ENCODE measurements around the gene EPB41L3. TPM values are rescaled to one million over a fixed set of nuclear protein-coding genes. Genes with fewer than 3 reads are reported as not detected.
"Not testable (repeated sequence)": the region's sequence is repeated elsewhere in the genome, so short reads cannot be mapped to it uniquely, and the experiment has no call there.

EPB41L3 gene
- total and polyA plus RNA-seq, 10 of the 15 experiments (the other 5 are each of a cell fraction or from before 2014, with no cell fraction given) = 0.11 to 0.69 (median 0.23) TPM; not detected in 6

DNA sequence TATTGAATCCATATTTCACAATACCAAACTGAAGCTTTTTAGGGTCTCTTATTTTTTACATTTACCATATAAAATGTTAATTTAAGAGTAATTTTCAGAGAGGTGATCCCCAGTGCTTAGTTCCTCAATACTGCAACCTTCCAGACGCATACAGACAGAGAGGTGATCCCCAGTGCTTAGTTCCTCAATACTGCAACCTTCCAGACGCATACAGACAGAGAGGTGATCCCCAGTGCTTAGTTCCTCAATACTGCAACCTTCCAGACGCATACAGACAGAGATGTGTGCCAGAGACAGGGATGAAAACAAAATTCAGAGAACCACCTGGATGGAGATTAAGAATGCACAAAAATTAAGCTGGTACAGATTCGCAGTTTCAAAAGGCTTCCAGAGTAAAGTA, 32.3 kb downstream of the EPB41L3 start:
- BruUV-seq (replicated peaks); RAD21 ChIA-PET (ENCODE audit: unreplicated experiment); H3K79me2 ChIP-seq (ENCODE audit: control insufficient read depth, insufficient read depth, low read length); H3K36me3 ChIP-seq (ENCODE audit: control insufficient read depth in 2 of 2, insufficient read depth in 2 of 2, low read length in 1 of 2); in situ Hi-C loops (cut with MboI); POLR2A ChIA-PET; H3K4me2 ChIP-seq (ENCODE audit: control insufficient read depth, insufficient read depth); intact Hi-C loops (cut with micrococcal nuclease; ENCODE audit: unreplicated experiment); CTCF ChIA-PET; H3K4me1 ChIP-seq (ENCODE audit: control insufficient read depth, insufficient read depth, low read length); FAIRE-seq; H3K27ac ChIP-seq (ENCODE audit: control insufficient read depth, insufficient read depth); H3K4me3 ChIP-seq; H4K20me1 ChIP-seq (ENCODE audit: control insufficient read depth, insufficient read depth); H3K9me3 ChIP-seq (replicated peaks; ENCODE audit: control insufficient read depth, insufficient read depth, low read length); ATAC-seq; H3K27me3 ChIP-seq (replicated peaks in 1 of 2; ENCODE audit: control insufficient read depth in 2 of 2, insufficient read depth in 2 of 2, low read length in 1 of 2); SMC1A ChIA-PET (ENCODE audit: uncharacterized antibody, unreplicated experiment); DNase-seq (ENCODE audit: low read depth, low spot score); H3K9ac ChIP-seq (ENCODE audit: control insufficient read depth, insufficient read depth, low read length); H2AFZ ChIP-seq (ENCODE audit: control insufficient read depth, low read depth, low read length): not testable (repeated sequence)
- WGBS (ENCODE audit: insufficient coverage, insufficient replicate concordance, low lambda C conversion rate, missing lambda C conversion rate) = 19% methylated on average over 4 of the region's 4 CpGs

DNA sequence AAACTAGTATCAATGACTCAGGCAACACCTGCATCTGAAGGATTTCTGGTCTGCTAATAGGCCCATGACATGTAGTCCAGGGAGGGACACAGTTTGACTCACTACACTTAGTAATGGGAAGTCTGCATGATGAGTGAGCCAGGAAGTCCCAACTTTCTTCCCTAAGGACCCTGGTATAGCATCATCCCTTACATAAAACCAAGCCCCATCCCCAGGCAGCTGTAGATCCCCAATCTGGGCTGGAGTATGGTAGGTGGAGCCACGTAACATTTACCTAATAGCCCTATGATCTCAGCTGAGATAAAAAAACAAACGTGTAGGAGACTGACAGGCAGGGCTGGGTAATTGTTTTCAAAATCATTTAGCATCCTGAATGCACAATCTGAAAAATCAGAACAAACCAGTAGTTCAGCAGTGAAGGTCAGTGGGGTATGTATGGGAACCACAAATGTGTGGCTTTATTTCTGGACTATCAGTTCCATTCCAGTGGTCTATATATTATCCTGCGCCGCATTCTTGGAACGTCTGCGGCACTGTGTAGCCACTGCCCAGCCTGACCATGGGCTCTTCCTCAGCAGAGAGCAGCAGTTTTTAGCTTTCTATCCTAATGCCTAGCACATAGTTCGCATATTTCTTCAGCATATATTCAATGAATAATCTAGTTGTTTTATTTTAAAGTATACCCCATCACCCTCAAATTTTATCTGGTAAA, 33.5 kb downstream of the EPB41L3 start:
- Histone ChIP-seq H3K4me3 (no peak overlapping the region), H3K9me3 (replicated peaks; ENCODE audit: control insufficient read depth, insufficient read depth, low read length) (no peaks in the 10 kb centered on the region), H3K79me2 (ENCODE audit: control insufficient read depth, insufficient read depth, low read length) (no peaks in the 10 kb centered on the region), H3K27me3 (replicated peaks in 1 of 2; ENCODE audit: control insufficient read depth in 2 of 2, insufficient read depth in 2 of 2, low read length in 1 of 2) (no peaks in the 10 kb centered on the region), H3K36me3 (ENCODE audit: control insufficient read depth in 2 of 2, insufficient read depth in 2 of 2, low read length in 1 of 2) (no peaks in the 10 kb centered on the region), H3K4me1 (ENCODE audit: control insufficient read depth, insufficient read depth, low read length) (no peaks in the 10 kb centered on the region), H4K20me1 (ENCODE audit: control insufficient read depth, insufficient read depth) (no peaks in the 10 kb centered on the region), H3K4me2 (ENCODE audit: control insufficient read depth, insufficient read depth) (no peak overlapping the region), H2AFZ (ENCODE audit: control insufficient read depth, low read depth, low read length) (no peak overlapping the region), H3K27ac (ENCODE audit: control insufficient read depth, insufficient read depth) (no peak overlapping the region), H3K9ac (ENCODE audit: control insufficient read depth, insufficient read depth, low read length) (no peak overlapping the region)
- ATAC-seq (no peak), DNase-seq (ENCODE audit: low read depth, low spot score) (no peak), FAIRE-seq (no peak)
- 34% methylated on average over 7 of the region's 7 CpGs for WGBS (ENCODE audit: insufficient coverage, insufficient replicate concordance, low lambda C conversion rate, missing lambda C conversion rate)
- TF ChIP-seq NFYA (IDR thresholded peaks at IDR 0.05; ENCODE audit: borderline replicate concordance, low read depth, low read length) (no peak), MTA3 (IDR thresholded peaks at IDR 0.05; ENCODE audit: borderline replicate concordance, low read length) (no peak), MEF2A (IDR thresholded peaks at IDR 0.05; ENCODE audit: insufficient read depth, low read depth, low read length) (no peak), TCF3 (IDR thresholded peaks at IDR 0.05; ENCODE audit: borderline replicate concordance, insufficient read depth, low read depth, low read length) (no peak)
- TF ChIP-seq, protein P1, sequence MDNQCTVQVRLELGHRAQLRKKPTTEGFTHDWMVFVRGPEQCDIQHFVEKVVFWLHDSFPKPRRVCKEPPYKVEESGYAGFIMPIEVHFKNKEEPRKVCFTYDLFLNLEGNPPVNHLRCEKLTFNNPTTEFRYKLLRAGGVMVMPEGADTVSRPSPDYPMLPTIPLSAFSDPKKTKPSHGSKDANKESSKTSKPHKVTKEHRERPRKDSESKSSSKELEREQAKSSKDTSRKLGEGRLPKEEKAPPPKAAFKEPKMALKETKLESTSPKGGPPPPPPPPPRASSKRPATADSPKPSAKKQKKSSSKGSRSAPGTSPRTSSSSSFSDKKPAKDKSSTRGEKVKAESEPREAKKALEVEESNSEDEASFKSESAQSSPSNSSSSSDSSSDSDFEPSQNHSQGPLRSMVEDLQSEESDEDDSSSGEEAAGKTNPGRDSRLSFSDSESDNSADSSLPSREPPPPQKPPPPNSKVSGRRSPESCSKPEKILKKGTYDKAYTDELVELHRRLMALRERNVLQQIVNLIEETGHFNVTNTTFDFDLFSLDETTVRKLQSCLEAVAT (IDR thresholded peaks at IDR 0.05) = no peak
- RAD21 ChIA-PET (ENCODE audit: unreplicated experiment) = no interaction called here
- in situ Hi-C loops (cut with MboI) (no loop called here), intact Hi-C loops (cut with micrococcal nuclease; ENCODE audit: unreplicated experiment) (no loop called here)
- no TSS peak for BruUV-seq (replicated peaks)
- POLR2A ChIA-PET = no interaction called here
- CTCF ChIA-PET = no interaction called here
- SMC1A ChIA-PET (ENCODE audit: uncharacterized antibody, unreplicated experiment) = no interaction called here

All from GM12878 (cell line).